A549 treated with Hydrocortisone at 1 μM for 4 hours (cell line): ENCODE data around the gene CA11. TPM values are rescaled to one million over a fixed set of nuclear protein-coding genes. Genes with fewer than 3 reads are reported as not detected.

Experiments
- total RNA-seq: library from RNA; stranded (reverse); fragments of 200-300 nt; extraction: Qiagen RNA extraction; gene quantifications from 5 replicates; pipeline ENCODE4 v1.2.3, GENCODE V29; 2022

CA11 gene
- 6.7 to 12.0 TPM (median 10.7 TPM) in 5 replicates for total RNA-seq

DNA sequence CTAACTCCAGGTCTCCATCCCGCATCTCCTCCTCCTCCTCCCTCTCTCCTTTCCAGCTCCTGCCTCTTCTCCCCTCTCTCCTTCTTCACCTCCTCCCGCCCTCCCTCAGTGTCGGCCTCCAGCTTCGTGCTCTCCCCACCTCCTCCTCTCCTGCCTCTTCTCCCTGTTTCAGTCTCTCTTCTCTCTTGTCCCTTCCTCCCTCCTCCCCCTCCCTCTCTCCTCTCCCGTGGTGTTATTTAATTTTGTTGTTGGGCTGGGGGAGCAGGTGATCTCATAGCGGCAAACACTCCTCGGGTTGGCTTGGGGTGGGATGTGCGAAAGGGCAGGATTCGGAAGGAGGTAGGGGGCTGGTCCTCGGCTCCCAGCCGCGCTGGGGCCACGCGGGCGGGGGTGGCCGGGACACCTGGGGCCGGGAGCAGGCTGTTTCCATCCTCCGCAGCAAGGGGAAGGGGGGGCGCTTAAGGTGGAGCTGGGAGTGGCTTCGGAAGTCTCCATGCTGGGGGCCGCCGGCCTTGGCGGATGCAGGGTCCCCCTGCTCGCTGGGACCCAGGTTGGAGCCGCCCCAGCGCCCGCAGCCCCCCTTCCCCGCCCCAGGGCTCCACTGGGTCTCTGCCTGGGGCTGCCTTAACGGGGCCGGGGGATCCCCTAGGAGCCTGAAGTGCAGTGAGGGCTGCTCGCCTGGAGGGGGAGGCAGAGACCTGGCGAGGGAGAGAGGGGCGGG is at the start of gene CA11:
CA11 (minus strand) TSS at position 187 of the 721 bp plus-strand sequence. CDS start 555 bp downstream, outside the sequence.

DNA sequence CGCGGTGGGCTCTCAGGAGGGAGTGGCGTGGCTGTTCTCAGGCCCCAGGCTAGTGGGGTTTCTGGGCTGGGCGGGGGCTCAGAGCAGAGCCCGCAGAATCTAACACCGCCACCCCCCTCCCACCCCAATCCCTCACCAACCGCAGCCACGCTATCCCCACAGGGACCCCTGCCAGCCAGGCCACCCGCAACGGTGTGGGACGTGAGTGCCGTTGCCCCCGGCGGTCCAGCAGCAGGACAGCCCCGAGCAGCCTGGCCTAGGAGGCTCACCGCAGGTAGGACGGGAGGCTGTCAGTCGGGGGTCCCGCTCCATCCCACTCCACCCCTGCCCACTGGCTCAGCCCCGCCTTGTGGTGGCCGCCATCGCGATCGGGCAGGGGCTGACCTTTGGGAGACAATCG is 27.0 kb upstream of the CA11 start, which contains the start of gene NTN5:
NTN5 (minus strand) TSS at position 24 of the 400 bp plus-strand sequence. CDS start 2,031 bp downstream, outside the sequence.

DNA sequence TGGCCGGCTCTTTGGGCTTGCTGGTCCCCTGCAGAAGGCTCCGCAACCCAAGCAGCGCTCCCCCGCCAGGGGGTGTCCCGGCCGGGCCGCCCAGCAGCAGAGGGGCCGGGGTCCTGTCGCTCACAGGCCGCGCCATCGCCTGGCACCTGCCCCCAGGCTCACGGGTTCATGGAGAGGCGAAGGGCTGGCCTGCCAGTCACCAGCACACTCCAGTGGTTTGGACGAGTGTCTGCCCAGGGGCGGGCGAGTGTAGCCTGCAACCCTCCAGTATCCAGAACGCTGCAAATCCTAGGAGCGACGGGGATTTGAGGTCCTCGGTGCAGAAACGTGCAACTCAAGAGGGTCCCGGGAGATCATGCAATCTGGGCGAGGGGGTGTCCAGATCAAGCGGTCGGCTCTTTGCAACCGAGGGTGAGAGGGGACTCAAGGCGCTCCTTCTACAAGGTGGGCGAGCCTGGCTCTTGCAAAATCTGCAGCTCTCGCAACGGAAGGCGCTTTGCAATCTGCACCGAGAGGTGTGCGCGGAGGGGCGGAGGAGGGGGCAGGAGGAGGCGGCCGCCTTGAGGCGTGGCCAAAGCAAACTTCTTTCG is 9.0 kb downstream of the CA11 start, which contains the start of gene DBP:
DBP (minus strand) TSS at position 521 of the 590 bp plus-strand sequence; CDS start at position 136, 385 bp downstream.

GRCh38 chr19:48618916-48619691 is 26.9 kb downstream of the CA11 start, which contains the start of the genes RPL18 and SPHK2:
TSS of gene RPL18 (minus strand) at chr19:48619178. CDS start at chr19:48619143, 35 bp downstream.
TSS of gene SPHK2 (plus strand) at chr19:48619506. CDS start at chr19:48620515, 1,009 bp downstream.

DNA sequence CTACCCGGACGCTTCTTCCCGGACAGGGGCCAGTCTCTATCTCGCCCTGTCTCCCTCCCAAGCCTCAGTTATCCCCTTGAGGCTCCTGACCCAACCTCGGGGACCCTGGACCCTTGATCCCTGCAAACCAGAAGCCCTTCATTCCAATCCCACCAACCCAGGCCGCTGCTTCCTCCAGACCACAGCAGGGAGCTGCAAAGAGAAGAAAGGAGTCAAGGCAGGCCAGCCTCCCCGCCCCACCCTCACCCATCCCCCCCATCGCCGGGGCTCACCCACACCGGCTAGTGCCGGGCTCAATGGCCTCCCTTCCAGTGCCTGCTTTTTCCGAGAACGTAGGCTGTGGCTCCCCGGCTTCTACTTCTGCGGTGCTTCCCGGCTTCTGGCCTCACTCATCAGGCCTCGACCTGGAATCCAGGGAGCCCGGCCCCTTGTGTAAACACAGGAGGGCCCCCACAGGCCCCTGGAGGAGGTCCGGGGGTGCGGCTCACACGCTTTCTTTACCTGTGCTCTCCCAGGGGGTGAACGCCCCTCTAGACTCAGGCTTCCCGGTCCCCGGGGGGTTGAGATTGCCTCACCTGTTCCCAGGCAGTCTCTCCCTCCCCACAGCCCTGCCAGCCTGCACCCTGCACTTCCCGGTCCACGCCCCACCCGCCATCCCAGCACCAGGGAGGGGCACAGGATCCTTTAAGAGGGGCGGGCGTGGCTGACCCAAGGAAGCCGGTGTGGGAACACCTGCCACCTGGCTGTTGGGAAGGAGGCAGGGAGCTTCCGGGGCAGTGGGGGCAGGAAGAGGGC is 31.4 kb downstream of the CA11 start, which contains the start of gene FAM83E:
FAM83E (minus strand) TSS at position 641 of the 795 bp plus-strand sequence. CDS start 1,704 bp downstream, outside the sequence.

DNA sequence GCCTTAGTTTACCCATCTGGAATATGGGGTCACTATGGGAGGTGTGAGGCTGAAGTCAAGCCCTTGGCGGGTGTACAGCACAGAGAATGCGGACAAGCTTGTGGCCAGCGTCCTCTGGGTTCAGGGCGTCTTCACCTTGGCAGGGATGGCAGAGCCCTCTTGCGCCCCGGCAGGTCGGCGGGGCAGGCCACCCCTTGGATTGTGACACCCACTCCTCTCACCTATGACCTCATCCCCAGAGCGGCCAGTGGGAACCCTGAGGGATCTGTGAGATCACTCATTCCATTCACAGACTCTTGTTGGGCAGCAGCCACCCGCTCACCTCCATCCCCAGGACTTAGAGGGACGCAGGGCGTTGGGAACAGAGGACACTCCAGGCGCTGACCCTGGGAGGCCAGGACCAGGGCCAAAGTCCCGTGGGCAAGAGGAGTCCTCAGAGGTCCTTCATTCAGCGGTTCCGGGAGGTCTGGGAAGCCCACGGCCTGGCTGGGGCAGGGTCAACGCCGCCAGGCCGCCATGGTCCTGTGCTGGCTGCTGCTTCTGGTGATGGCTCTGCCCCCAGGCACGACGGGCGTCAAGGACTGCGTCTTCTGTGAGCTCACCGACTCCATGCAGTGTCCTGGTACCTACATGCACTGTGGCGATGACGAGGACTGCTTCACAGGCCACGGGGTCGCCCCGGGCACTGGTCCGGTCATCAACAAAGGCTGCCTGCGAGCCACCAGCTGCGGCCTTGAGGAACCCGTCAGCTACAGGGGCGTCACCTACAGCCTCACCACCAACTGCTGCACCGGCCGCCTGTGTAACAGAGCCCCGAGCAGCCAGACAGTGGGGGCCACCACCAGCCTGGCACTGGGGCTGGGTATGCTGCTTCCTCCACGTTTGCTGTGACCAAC is 39.3 kb downstream of the CA11 start, which contains the start of gene SPACA4:
SPACA4 (plus strand) TSS at position 280 of the 896 bp plus-strand sequence; CDS start at position 517, 237 bp downstream.

Other genes starting within 250 kb of the CA11 start
- 108 to 129 TPM (median 110 TPM) in 5 replicates for gene GRWD1, start 200.2 kb downstream of the CA11 start, total RNA-seq
- gene KCNJ14, start 190.6 kb downstream of the CA11 start, total RNA-seq, result 0.93 to 2.0 TPM (median 1.1 TPM) in 5 replicates
- 54.5 to 64.5 TPM (median 61.2 TPM) in 5 replicates for gene CYTH2, start 176.8 kb downstream of the CA11 start, total RNA-seq
- gene LMTK3, start 134.4 kb downstream of the CA11 start, total RNA-seq, result 2.7 to 5.6 TPM (median 4.5 TPM) in 5 replicates
- 12.0 to 17.5 TPM (median 14.0 TPM) in 5 replicates for gene SULT2B1, start 94.0 kb downstream of the CA11 start, total RNA-seq
- gene SPACA4, start 39.4 kb downstream of the CA11 start, total RNA-seq, result not detected in 5 replicates
- gene FAM83E, start 31.1 kb downstream of the CA11 start, total RNA-seq, result 0.10 to 0.36 TPM (median 0.15 TPM) in 5 replicates
- gene RPL18, start 27.0 kb downstream of the CA11 start, total RNA-seq, result 3,143 to 3,491 TPM (median 3,212 TPM) in 5 replicates
- gene SPHK2, start 26.7 kb downstream of the CA11 start, total RNA-seq, result 12.5 to 17.2 TPM (median 14.5 TPM) in 5 replicates
- 1.6 to 2.3 TPM (median 1.8 TPM) in 5 replicates for gene DBP, start 8.8 kb downstream of the CA11 start, total RNA-seq
- gene NTN5, start 26.8 kb upstream of the CA11 start, total RNA-seq, result 0.12 to 0.20 TPM (median 0.16 TPM) in 5 replicates
- not detected in 5 replicates for gene FUT2, start 49.8 kb upstream of the CA11 start, total RNA-seq
- gene MAMSTR, start 73.5 kb upstream of the CA11 start, total RNA-seq, result 0.23 to 0.53 TPM (median 0.43 TPM) in 5 replicates
- gene RASIP1, start 94.4 kb upstream of the CA11 start, total RNA-seq, result 0.31 to 0.66 TPM (median 0.43 TPM) in 5 replicates
- not detected in 5 replicates for gene IZUMO1, start 100.7 kb upstream of the CA11 start, total RNA-seq
- gene FUT1, start 106.5 kb upstream of the CA11 start, total RNA-seq, result 0.10 to 0.16 TPM (median 0.12 TPM) in 5 replicates
- not detected in 5 replicates for gene FGF21, start 109.3 kb upstream of the CA11 start, total RNA-seq
- gene BCAT2, start 164.8 kb upstream of the CA11 start, total RNA-seq, result 50.3 to 63.4 TPM (median 60.0 TPM) in 5 replicates
- 12.0 to 17.2 TPM (median 13.8 TPM) in 5 replicates for gene HSD17B14, start 190.3 kb upstream of the CA11 start, total RNA-seq
- gene PLEKHA4, start 222.4 kb upstream of the CA11 start, total RNA-seq, result 1.2 to 1.9 TPM (median 1.3 TPM) in 5 replicates
- gene PPP1R15A, start 226.2 kb upstream of the CA11 start, total RNA-seq, result 74.1 to 126 TPM (median 95.1 TPM) in 5 replicates